Upper lobe of left lung (tissue), 6 donors: Measurements from ENCODE around the gene UNCX. TPM values are rescaled to one million over a fixed set of nuclear protein-coding genes. Genes with fewer than 3 reads are reported as not detected.

Experiments used
- ATAC-seq, 2 donors: fragments of 200-7000 bp; cut with Tn5 transposase; one replicate each; pipeline ENCODE4 v1.9.1; 2022; ENCODE audit warnings: mild to moderate bottlenecking in 2 of 2, moderate library complexity in 2 of 2; ENCODE audit not compliant: low FRiP score in 2 of 2
- DNase-seq, 2 donors: peaks; one replicate each; pipeline ENCODE4 v3.0.0-alpha.2; 2019 to 2020
- H3K27ac ChIP-seq, 4 donors: fragments of 200-600 bp; sonication (generic); one replicate each; pipeline ENCODE4 v1.5.1; 2016 to 2019
- H3K27me3 ChIP-seq, 4 donors: fragments of 200-600 bp; sonication (generic); one replicate each; pipeline ENCODE4 v1.5.1; 2017 to 2019
- H3K36me3 ChIP-seq, 4 donors: fragments of 200-600 bp; sonication (generic); one replicate each; pipeline ENCODE4 v1.5.1; 2016 to 2019
- H3K4me1 ChIP-seq, 4 donors: fragments of 200-600 bp; sonication (generic); one replicate each; pipeline ENCODE4 v1.5.1; 2018 to 2019
- H3K4me3 ChIP-seq, 4 donors: fragments of 200-600 bp; sonication (generic); one replicate each; pipeline ENCODE4 v1.5.1; 2017 to 2019; ENCODE audit warnings: mild to moderate bottlenecking in 2 of 4, moderate library complexity in 1 of 4
- H3K9me3 ChIP-seq, 4 donors: fragments of 200-600 bp; sonication (generic); one replicate each; pipeline ENCODE4 v1.5.1; 2018 to 2019
- CTCF ChIP-seq, 6 experiments: fragments of 450-650 bp in 4 of 6; fragments of 200-600 bp in 2 of 6; sonication (generic) in 2 of 6; IDR thresholded peaks; one replicate each; pipeline ENCODE4 v1.5.1; 2016 to 2019; ENCODE audit warnings: antibody characterized with exemption in 6 of 6
- EP300 ChIP-seq, 4 donors: sonication (generic); formaldehyde crosslinking; IDR thresholded peaks; one replicate each; pipeline ENCODE4 v1.5.1; 2017; ENCODE audit warnings: antibody characterized with exemption in 4 of 4, control low read depth in 2 of 4
- POLR2A ChIP-seq, 4 donors: fragments of 450-650 bp; IDR thresholded peaks; one replicate each; pipeline ENCODE4 v1.5.1; 2016 to 2017; ENCODE audit warnings: antibody characterized with exemption in 4 of 4, mild to moderate bottlenecking in 2 of 4
- POLR2AphosphoS5 ChIP-seq, 2 donors: sonication (generic); formaldehyde crosslinking; IDR thresholded peaks; one replicate each; pipeline ENCODE4 v1.5.1; 2017; ENCODE audit warnings: antibody characterized with exemption in 2 of 2
- WGBS, 2 donors: methylation state at CpG; one replicate each; pipeline ENCODE4 v1.1.5; 2017 to 2018; 5-methylcytosine and 5-hydroxymethylcytosine counted together
- total RNA-seq, 6 donors: library from RNA; depleted of rRNA in 4 of 6; stranded (reverse); fragments of >200 nt in 4 of 6; gene quantifications; one replicate each; pipeline versions ENCODE4 v1.1.0 to v1.2.1, GENCODE V29; 2016 to 2021
- donor health status: DM: no; HTN: no; CAD: no; lungs with moderate emphysema.
- donor health status: DM: no; HTN: yes; CAD: no; lungs with severe emphysema.

The UNCX gene
- total RNA-seq, 6 donors from 2014 or later, result not detected

- H3K4me3 ChIP-seq, result no peak overlapping the region
- H3K4me1 ChIP-seq, result peaks cover 8 to 41% (median 12%) of the 10 kb centered on the region in 4 donors
- H3K9me3 ChIP-seq, result no peaks in the 10 kb centered on the region
- DNase-seq (no peak), ATAC-seq (no peak)
- TF ChIP-seq POLR2A (IDR thresholded peaks at IDR 0.05), result no peak
- TF ChIP-seq EP300 (IDR thresholded peaks at IDR 0.05), result no peak
- TF ChIP-seq POLR2AphosphoS5 (IDR thresholded peaks at IDR 0.05), result no peak
- no peak for TF ChIP-seq CTCF (IDR thresholded peaks at IDR 0.05)
- 20 to 28% methylated on average over 14 to 23 of the region's 23 CpGs for WGBS, 2 donors
- H3K27ac ChIP-seq, result no peak overlapping the region
- peaks cover 0 to 81% (median 57%) of the 10 kb centered on the region in 4 donors for H3K27me3 ChIP-seq
- H3K36me3 ChIP-seq, result no peaks in the 10 kb centered on the region
Observed at GRCh38 chr7:1226186-1226901, 6.3 kb upstream of the UNCX start.

- 23 to 34% methylated on average over 16 to 21 of the region's 25 CpGs for WGBS, 2 donors
- no peak overlapping the region for H3K4me3 ChIP-seq
- ATAC-seq (no peak), DNase-seq (no peak)
- no peak for TF ChIP-seq CTCF (IDR thresholded peaks at IDR 0.05)
- no peak for TF ChIP-seq EP300 (IDR thresholded peaks at IDR 0.05)
- no peak for TF ChIP-seq POLR2AphosphoS5 (IDR thresholded peaks at IDR 0.05)
- TF ChIP-seq POLR2A (IDR thresholded peaks at IDR 0.05), result no peak
- H3K9me3 ChIP-seq, result no peaks in the 10 kb centered on the region
- peaks cover 0 to 89% (median 64%) of the 10 kb centered on the region in 4 donors for H3K27me3 ChIP-seq
- H3K27ac ChIP-seq, result no peak overlapping the region
- peaks cover 8 to 43% (median 12%) of the 10 kb centered on the region in 4 donors for H3K4me1 ChIP-seq
- no peaks in the 10 kb centered on the region for H3K36me3 ChIP-seq
Observed at GRCh38 chr7:1227071-1227804, 5.4 kb upstream of the UNCX start.

- WGBS, 2 donors, result 10 to 11% methylated on average over 13 of the region's 13 CpGs
- H3K27ac ChIP-seq, result no peak overlapping the region
- no peaks in the 10 kb centered on the region for H3K36me3 ChIP-seq
- H3K9me3 ChIP-seq, result no peaks in the 10 kb centered on the region
- no peak for TF ChIP-seq EP300 (IDR thresholded peaks at IDR 0.05)
- TF ChIP-seq POLR2AphosphoS5 (IDR thresholded peaks at IDR 0.05), result no peak
- no peak for TF ChIP-seq CTCF (IDR thresholded peaks at IDR 0.05)
- TF ChIP-seq POLR2A (IDR thresholded peaks at IDR 0.05), result no peak
- H3K27me3 ChIP-seq, result peaks cover 0 to 95% (median 68%) of the 10 kb centered on the region in 4 donors
- H3K4me1 ChIP-seq, result peaks cover 8 to 50% (median 12%) of the 10 kb centered on the region in 4 donors
- ATAC-seq, result no peak
- no peak for DNase-seq
- H3K4me3 ChIP-seq, result no peak overlapping the region
Observed at GRCh38 chr7:1227814-1228544, 4.7 kb upstream of the UNCX start.

- no peak overlapping the region for H3K27ac ChIP-seq
- ATAC-seq (no peak), DNase-seq (no peak)
- WGBS, 2 donors, result 11% methylated on average over 17 of the region's 17 CpGs
- peaks cover 8 to 57% (median 12%) of the 10 kb centered on the region in 4 donors for H3K4me1 ChIP-seq
- TF ChIP-seq POLR2A (IDR thresholded peaks at IDR 0.05) (no peak), EP300 (IDR thresholded peaks at IDR 0.05) (no peak), CTCF (IDR thresholded peaks at IDR 0.05) (no peak), POLR2AphosphoS5 (IDR thresholded peaks at IDR 0.05) (no peak)
- peaks cover 0 to 95% (median 71%) of the 10 kb centered on the region in 4 donors for H3K27me3 ChIP-seq
- H3K9me3 ChIP-seq, result no peaks in the 10 kb centered on the region
- no peaks in the 10 kb centered on the region for H3K36me3 ChIP-seq
- no peak overlapping the region for H3K4me3 ChIP-seq
Observed at GRCh38 chr7:1228545-1229201, 4.0 kb upstream of the UNCX start.
